Gastrocnemius medialis (tissue), 4 donors: ENCODE measurements around the gene MAGI1.

Experiments used
- POLR2A ChIP-seq, 2 donors: fragments of 450-650 bp; IDR thresholded peaks; one replicate each; pipeline ENCODE4 v1.6.1; 2017; ENCODE audit warnings: antibody characterized with exemption in 2 of 2, mild to moderate bottlenecking in 2 of 2, moderate library complexity in 2 of 2
- TF ChIP-seq, protein P1 (sequence below), 5 experiments: fragments of 450-650 bp in 3 of 5; fragments of 200-600 bp in 2 of 5; sonication (generic) in 2 of 5; IDR thresholded peaks in 4 of 5; conservative IDR thresholded peaks in 1 of 5; 1 replicate in 4 of 5; 2 replicates in 1 of 5; pipeline ENCODE4 v1.5.1; 2016 to 2019; ENCODE audit warnings: antibody characterized with exemption in 5 of 5, mild to moderate bottlenecking in 3 of 5, moderate library complexity in 3 of 5

DNA sequence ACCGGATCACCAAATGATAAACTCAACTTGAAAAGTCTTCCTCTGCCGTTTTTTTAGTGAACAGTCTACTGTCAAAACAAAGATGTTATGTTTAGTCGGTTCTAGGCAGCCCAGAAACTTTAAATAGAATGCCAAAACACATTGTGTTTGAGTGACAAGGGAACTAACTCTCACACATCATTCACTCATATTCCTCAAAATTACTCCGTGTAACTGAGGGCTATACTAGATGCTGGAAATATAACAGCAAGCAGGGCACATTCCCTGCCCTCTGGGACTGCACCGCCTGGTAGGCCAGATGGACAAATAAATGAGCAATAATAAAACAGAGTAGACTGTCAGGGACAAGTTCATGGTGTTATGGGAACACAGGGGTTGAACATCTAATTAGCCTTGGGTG lies 251.4 kb downstream of the MAGI1 start:
- TF ChIP-seq, protein P1, sequence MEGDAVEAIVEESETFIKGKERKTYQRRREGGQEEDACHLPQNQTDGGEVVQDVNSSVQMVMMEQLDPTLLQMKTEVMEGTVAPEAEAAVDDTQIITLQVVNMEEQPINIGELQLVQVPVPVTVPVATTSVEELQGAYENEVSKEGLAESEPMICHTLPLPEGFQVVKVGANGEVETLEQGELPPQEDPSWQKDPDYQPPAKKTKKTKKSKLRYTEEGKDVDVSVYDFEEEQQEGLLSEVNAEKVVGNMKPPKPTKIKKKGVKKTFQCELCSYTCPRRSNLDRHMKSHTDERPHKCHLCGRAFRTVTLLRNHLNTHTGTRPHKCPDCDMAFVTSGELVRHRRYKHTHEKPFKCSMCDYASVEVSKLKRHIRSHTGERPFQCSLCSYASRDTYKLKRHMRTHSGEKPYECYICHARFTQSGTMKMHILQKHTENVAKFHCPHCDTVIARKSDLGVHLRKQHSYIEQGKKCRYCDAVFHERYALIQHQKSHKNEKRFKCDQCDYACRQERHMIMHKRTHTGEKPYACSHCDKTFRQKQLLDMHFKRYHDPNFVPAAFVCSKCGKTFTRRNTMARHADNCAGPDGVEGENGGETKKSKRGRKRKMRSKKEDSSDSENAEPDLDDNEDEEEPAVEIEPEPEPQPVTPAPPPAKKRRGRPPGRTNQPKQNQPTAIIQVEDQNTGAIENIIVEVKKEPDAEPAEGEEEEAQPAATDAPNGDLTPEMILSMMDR (IDR thresholded peaks at IDR 0.05 in 4 of 5, conservative IDR thresholded peaks at IDR 0.05 in 1 of 5) = no peak
- TF ChIP-seq POLR2A (IDR thresholded peaks at IDR 0.05) = no peak
